Central memory CD4-positive, alpha-beta T cell (primary cell): ENCODE results near the gene CTSZ.
"Not testable (repeated sequence)": the region's sequence is repeated elsewhere in the genome, so short reads cannot be mapped to it uniquely, and the experiment has no call there.

Source experiments
- DNase-seq: peaks from one replicate; pipeline ENCODE4 v3.0.0; 2022

CTSZ gene

GRCh38 chr20:59013031-59013951 lies 6.2 kb upstream of the CTSZ start:
- no peak for DNase-seq

- not testable (repeated sequence) for DNase-seq
These were observed 4.8 kb upstream of the CTSZ start for GRCh38 chr20:59011874-59012157.

- no peak for DNase-seq
These were observed 4.2 kb upstream of the CTSZ start for GRCh38 chr20:59010995-59011873.

GRCh38 chr20:59010321-59010994 lies 3.4 kb upstream of the CTSZ start:
- no peak for DNase-seq

- no peak for DNase-seq
These were observed 1.8 kb upstream of the CTSZ start for GRCh38 chr20:59008715-59009336.

- no peak for DNase-seq
These were observed 834 bp upstream of the CTSZ start for GRCh38 chr20:59007665-59008511.

- DNase-seq = no peak
These were observed 739 bp downstream of the CTSZ start for GRCh38 chr20:59006167-59006863.

GRCh38 chr20:59005523-59006166 lies 1.4 kb downstream of the CTSZ start:
- DNase-seq = no peak

GRCh38 chr20:59004763-59005522 lies 2.1 kb downstream of the CTSZ start:
- DNase-seq = peak; percentile 43

- peak; percentile 55 for DNase-seq
These were observed 2.6 kb downstream of the CTSZ start for GRCh38 chr20:59004493-59004762.

GRCh38 chr20:59003836-59004492 lies 3.1 kb downstream of the CTSZ start:
- no peak for DNase-seq

GRCh38 chr20:59002874-59003399 lies 4.1 kb downstream of the CTSZ start:
- no peak for DNase-seq

GRCh38 chr20:59002388-59002787 lies 4.7 kb downstream of the CTSZ start:
- DNase-seq = no peak

- no peak for DNase-seq
These were observed 5.4 kb downstream of the CTSZ start for GRCh38 chr20:59001449-59002171.

- no peak for DNase-seq
These were observed 6.0 kb downstream of the CTSZ start for GRCh38 chr20:59001068-59001448.

- no peak for DNase-seq
These were observed 6.7 kb downstream of the CTSZ start for GRCh38 chr20:59000326-59000725.

GRCh38 chr20:58998656-58999055 lies 8.4 kb downstream of the CTSZ start:
- DNase-seq = no peak

GRCh38 chr20:58997141-58997770 lies 9.8 kb downstream of the CTSZ start:
- DNase-seq = no peak
